Endothelial cell of umbilical vein (primary cell): ENCODE measurements around the gene SMR3B. TPM values are rescaled to one million over a fixed set of nuclear protein-coding genes. Genes with fewer than 3 reads are reported as not detected.

Experiments used
- BruUV-seq: library from RNA; stranded (reverse); fragments of 400-500 nt; replicated peaks from 2 replicates; lab custom pipeline; 2021; lab: Mats Ljungman, UMichigan
- CTCF ChIA-PET: fragments of 300-600, 350-600 bp; sonication (Branson Sonifier 250); formaldehyde crosslinking; loops from one replicate; lab custom pipeline; 2021; ENCODE audit warnings: antibody characterized with exemption, inconsistent platforms; lab: Charles Lee
- POLR2A ChIA-PET: fragments of 300-600, 350-600 bp; sonication (Branson Sonifier 250); formaldehyde crosslinking; loops from one replicate; lab custom pipeline; 2021; ENCODE audit warnings: antibody characterized with exemption, inconsistent platforms; lab: Charles Lee
- DNase-seq: peaks from one replicate; pipeline ENCODE4 v3.0.0-alpha.2; 2011; ENCODE audit warnings: low read depth, low spot score
- FAIRE-seq: peaks from 2 replicates; lab custom pipeline; 2011; peaks lifted over from hg19 to GRCh38; lab: Jason Lieb, UNC
- H2AFZ ChIP-seq: 2 replicates; pipeline ENCODE4 v1.6.0; 2012; ENCODE audit warnings: low read depth, low read length, control low read depth, inconsistent platforms
- H3K27ac ChIP-seq: 2 replicates; pipeline ENCODE4 v1.5.1; 2011; ENCODE audit warnings: low read depth, mild to moderate bottlenecking, control low read depth, low read length, moderate library complexity; ENCODE audit not compliant: insufficient read depth
- H3K27me3 ChIP-seq, 2 experiments: 2 replicates each; pipeline versions ENCODE4 v1.6.0 to v1.6.1; 2011; ENCODE audit warnings: low read length in 2 of 2, mixed read lengths in 1 of 2; ENCODE audit not compliant: control insufficient read depth in 2 of 2, insufficient read depth in 2 of 2
- H3K36me3 ChIP-seq, 2 experiments: 2 replicates in 1 of 2; 3 replicates in 1 of 2; pipeline ENCODE4 v1.5.1; 2011; ENCODE audit warnings: low read length in 2 of 2, mild to moderate bottlenecking in 1 of 2, moderate library complexity in 1 of 2; ENCODE audit not compliant: control insufficient read depth in 2 of 2, insufficient read depth in 2 of 2; ENCODE audit errors: extremely low read depth in 1 of 2
- H3K4me1 ChIP-seq: 3 replicates; pipeline ENCODE4 v1.5.1; 2011; ENCODE audit warnings: mild to moderate bottlenecking, low read length; ENCODE audit not compliant: control insufficient read depth, insufficient read depth; ENCODE audit errors: extremely low read depth
- H3K4me2 ChIP-seq: 2 replicates; pipeline ENCODE4 v1.6.1; 2011; ENCODE audit warnings: low read length, control low read depth, mixed read lengths; ENCODE audit not compliant: insufficient read depth
- H3K4me3 ChIP-seq, 3 experiments: fragments of 200-600 bp in 1 of 3; sonication (generic), shearing (Covaris generic) in 1 of 3; replicated peaks in 1 of 3; 2 replicates each; pipeline ENCODE4 v1.5.1; 2011 to 2016; ENCODE audit warnings: control low read depth in 3 of 3, low read length in 3 of 3, mild to moderate bottlenecking in 2 of 3, inconsistent platforms in 1 of 3, low read depth in 1 of 3, moderate library complexity in 1 of 3; ENCODE audit not compliant: insufficient read depth in 1 of 3
- H3K79me2 ChIP-seq: 2 replicates; pipeline ENCODE4 v1.6.0; 2012; ENCODE audit warnings: low read length, inconsistent platforms; ENCODE audit not compliant: control insufficient read depth, insufficient read depth
- H3K9ac ChIP-seq: replicated peaks from 2 replicates; pipeline ENCODE3; 2011; ENCODE audit warnings: low read length, control low read depth; ENCODE audit not compliant: insufficient read depth; ENCODE audit errors: extremely low read depth
- H3K9me1 ChIP-seq: replicated peaks from 3 replicates; pipeline ENCODE4 v1.6.0; 2011; ENCODE audit warnings: mild to moderate bottlenecking, low read length; ENCODE audit not compliant: control insufficient read depth, insufficient read depth; ENCODE audit errors: extremely low read depth
- H3K9me3 ChIP-seq: replicated peaks from 2 replicates; pipeline ENCODE4 v1.5.1; 2012; ENCODE audit warnings: low read length, inconsistent platforms; ENCODE audit not compliant: control insufficient read depth, insufficient read depth
- H4K20me1 ChIP-seq: replicated peaks from 2 replicates; pipeline ENCODE3; 2011; ENCODE audit warnings: mild to moderate bottlenecking, low read length; ENCODE audit not compliant: control insufficient read depth, insufficient read depth; ENCODE audit errors: extremely low read depth
- EZH2 ChIP-seq: IDR thresholded peaks from 2 replicates; pipeline ENCODE4 v1.6.1; 2012; ENCODE audit warnings: borderline replicate concordance, low read depth, mild to moderate bottlenecking, moderate library complexity, low read length, inconsistent platforms; ENCODE audit not compliant: severe bottlenecking
- FOS ChIP-seq: IDR thresholded peaks from 2 replicates; pipeline ENCODE4 v1.6.1; 2011; ENCODE audit warnings: mild to moderate bottlenecking, low read length, moderate library complexity, borderline replicate concordance; ENCODE audit not compliant: insufficient read depth
- GATA2 ChIP-seq: IDR thresholded peaks from 2 replicates; pipeline ENCODE4 v1.7.0; 2011; ENCODE audit warnings: low read depth, mild to moderate bottlenecking, moderate library complexity, mixed read lengths, low read length; ENCODE audit not compliant: insufficient read length, insufficient read depth
- JUN ChIP-seq: IDR thresholded peaks from 2 replicates; pipeline ENCODE4 v1.6.1; 2011; ENCODE audit warnings: borderline replicate concordance, low read depth; ENCODE audit not compliant: insufficient read length, insufficient read depth
- MYC ChIP-seq: IDR thresholded peaks from one replicate; pipeline ENCODE4 v1.6.1; 2011; ENCODE audit warnings: mild to moderate bottlenecking, low read depth, low read length
- POLR2A ChIP-seq: IDR thresholded peaks from 2 replicates; pipeline ENCODE4 v1.6.1; 2012; ENCODE audit warnings: low read depth, mild to moderate bottlenecking, control low read depth, low read length
- POLR2AphosphoS5 ChIP-seq: IDR thresholded peaks from 2 replicates; pipeline ENCODE4 v1.6.1; 2012; ENCODE audit warnings: low read depth, mild to moderate bottlenecking, control low read depth, low read length, moderate library complexity; ENCODE audit not compliant: insufficient read depth
- dilution Hi-C: fragments of 300-500 bp; cut with MboI; formaldehyde crosslinking; loops from one replicate; pipeline ENCODE4 v1.15.0; 2019; ENCODE audit warnings: low sequenced_read_pairs; ENCODE audit not compliant: extremely low pct_ligation_motif_present
- intact Hi-C: fragments of 100-400 bp; cut with micrococcal nuclease; formaldehyde crosslinking; loops from one replicate; pipeline ENCODE4 v1.10.0; 2022
- polyA plus RNA-seq, 4 experiments: library from polyadenylated mRNA; depleted of rRNA in 3 of 4; stranded (reverse) in 3 of 4; unstranded in 1 of 4; fragments of >200 nt; gene quantifications; 2 replicates each; pipeline versions ENCODE4 v1.2.1 to v1.2.3, GENCODE V29; 2011 to 2012; ENCODE audit warnings: missing spikeins in 1 of 4
- total RNA-seq: library from RNA; stranded (reverse); gene quantifications from 2 replicates; pipeline ENCODE4 v1.2.3, GENCODE V29; 2021
- TF ChIP-seq, protein P1 (sequence below), 2 donors: IDR thresholded peaks; 1 replicate in 1 of 2; 2 replicates in 1 of 2; pipeline ENCODE4 v1.5.1; 2011; ENCODE audit warnings: low read length in 2 of 2, mild to moderate bottlenecking in 2 of 2, moderate library complexity in 2 of 2, control low read depth in 1 of 2, inconsistent platforms in 1 of 2, low read depth in 1 of 2; ENCODE audit not compliant: insufficient read depth in 1 of 2; ENCODE audit errors: extremely low read depth in 1 of 2
- TF ChIP-seq, protein P2 (sequence below): IDR thresholded peaks from 2 replicates; pipeline ENCODE4 v1.6.1; 2011; ENCODE audit not compliant: insufficient read depth, insufficient read length

Gene SMR3B
- total and polyA plus RNA-seq, 2 donors (not counting 3 experiments of a cell fraction or from before 2014, with no cell fraction given): not detected

DNA sequence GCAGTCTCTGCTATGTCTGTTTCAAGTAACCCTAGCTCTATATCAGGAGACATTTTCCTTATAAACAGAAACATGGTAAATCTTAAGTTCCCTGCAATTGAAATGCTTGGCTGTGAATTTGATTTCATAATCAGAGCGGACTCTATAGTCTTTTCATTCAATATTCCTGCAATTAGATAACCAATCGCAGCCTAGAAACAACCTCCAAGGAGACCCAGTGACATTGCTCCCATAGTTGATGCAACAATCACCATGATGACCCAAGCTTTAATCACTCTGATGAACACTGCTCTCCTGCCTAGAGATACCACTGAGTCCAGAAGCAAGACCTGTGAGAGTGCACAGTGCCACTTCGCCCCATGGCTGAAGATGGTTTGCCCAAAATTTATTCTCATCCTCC is 48.2 kb upstream of the SMR3B start, which contains the start of gene CABS1:
CABS1 (plus strand) TSS at position 301 of the 400 bp plus-strand sequence; CDS start at position 360, 59 bp downstream.
- no peaks in the 10 kb centered on the region for H3K79me2 ChIP-seq
- H4K20me1 ChIP-seq: no peaks in the 10 kb centered on the region
- no peaks in the 10 kb centered on the region for H3K36me3 ChIP-seq
- H3K27ac ChIP-seq: no peak within 1 kb of the TSS
- dilution Hi-C loops (no loop called here), intact Hi-C loops (no loop called here)
- no peak within 1 kb of the TSS for H3K4me2 ChIP-seq
- no peak within 1 kb of the TSS for H2AFZ ChIP-seq
- no peaks in the 10 kb centered on the region for H3K9me3 ChIP-seq
- H3K4me3 ChIP-seq: no peak within 1 kb of the TSS
- BruUV-seq: no TSS peak
- no peaks in the 10 kb centered on the region for H3K9me1 ChIP-seq
- no peak for FAIRE-seq
- no peaks in the 10 kb centered on the region for H3K27me3 ChIP-seq
- DNase-seq: no peak
- ChIA-PET POLR2A (no interaction called here), CTCF (no interaction called here)
- no peak within 1 kb of the TSS for H3K9ac ChIP-seq
- H3K4me1 ChIP-seq: no peaks in the 10 kb centered on the region
- TF ChIP-seq EZH2: no peak
- TF ChIP-seq FOS: no peak
- TF ChIP-seq JUN: no peak
- TF ChIP-seq, protein P1, sequence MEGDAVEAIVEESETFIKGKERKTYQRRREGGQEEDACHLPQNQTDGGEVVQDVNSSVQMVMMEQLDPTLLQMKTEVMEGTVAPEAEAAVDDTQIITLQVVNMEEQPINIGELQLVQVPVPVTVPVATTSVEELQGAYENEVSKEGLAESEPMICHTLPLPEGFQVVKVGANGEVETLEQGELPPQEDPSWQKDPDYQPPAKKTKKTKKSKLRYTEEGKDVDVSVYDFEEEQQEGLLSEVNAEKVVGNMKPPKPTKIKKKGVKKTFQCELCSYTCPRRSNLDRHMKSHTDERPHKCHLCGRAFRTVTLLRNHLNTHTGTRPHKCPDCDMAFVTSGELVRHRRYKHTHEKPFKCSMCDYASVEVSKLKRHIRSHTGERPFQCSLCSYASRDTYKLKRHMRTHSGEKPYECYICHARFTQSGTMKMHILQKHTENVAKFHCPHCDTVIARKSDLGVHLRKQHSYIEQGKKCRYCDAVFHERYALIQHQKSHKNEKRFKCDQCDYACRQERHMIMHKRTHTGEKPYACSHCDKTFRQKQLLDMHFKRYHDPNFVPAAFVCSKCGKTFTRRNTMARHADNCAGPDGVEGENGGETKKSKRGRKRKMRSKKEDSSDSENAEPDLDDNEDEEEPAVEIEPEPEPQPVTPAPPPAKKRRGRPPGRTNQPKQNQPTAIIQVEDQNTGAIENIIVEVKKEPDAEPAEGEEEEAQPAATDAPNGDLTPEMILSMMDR (IDR thresholded peaks at IDR 0.05; ENCODE audit: extremely low read depth in 1 of 2, insufficient read depth in 1 of 2, low read depth in 1 of 2, low read length in 2 of 2): no peak
- no peak for TF ChIP-seq GATA2
- TF ChIP-seq MYC: no peak
- TF ChIP-seq POLR2AphosphoS5: no peak
- TF ChIP-seq, protein P2, sequence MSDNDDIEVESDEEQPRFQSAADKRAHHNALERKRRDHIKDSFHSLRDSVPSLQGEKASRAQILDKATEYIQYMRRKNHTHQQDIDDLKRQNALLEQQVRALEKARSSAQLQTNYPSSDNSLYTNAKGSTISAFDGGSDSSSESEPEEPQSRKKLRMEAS: no peak
- no peak for TF ChIP-seq POLR2A
